PC-9 (cell line): ENCODE measurements around the gene SEMA6B. TPM values are rescaled to one million over a fixed set of nuclear protein-coding genes. Genes with fewer than 3 reads are reported as not detected.
"Not testable (repeated sequence)": the region's sequence is repeated elsewhere in the genome, so short reads cannot be mapped to it uniquely, and the experiment has no call there.

Experiments used
- BruUV-seq: library from RNA; stranded (reverse); fragments of 400-500 nt; replicated peaks from 2 replicates; lab custom pipeline; 2021; lab: Mats Ljungman, UMichigan
- CTCF ChIA-PET: fragments of 300-600 bp; sonication (Branson Sonifier 250); formaldehyde crosslinking; loops from one replicate; lab custom pipeline; 2022; ENCODE audit warnings: antibody characterized with exemption; lab: Charles Lee
- POLR2A ChIA-PET: fragments of 300-600 bp; sonication (Branson Sonifier 250); formaldehyde crosslinking; loops from one replicate; lab custom pipeline; 2022; ENCODE audit warnings: antibody characterized with exemption; ENCODE audit not compliant: unreplicated experiment; lab: Charles Lee
- DNase-seq, 2 experiments: peaks; one replicate each; pipeline versions ENCODE4 v3.0.0 to v3.0.0-alpha.2; 2015 to 2022; ENCODE audit warnings: mixed read lengths in 1 of 2
- H2AFZ ChIP-seq: fragments of 200-600 bp; sonication (generic); 2 replicates; pipeline ENCODE4 v1.8.1; 2017; ENCODE audit warnings: antibody characterized with exemption
- H3F3A ChIP-seq: fragments of 200-600 bp; sonication (generic); 2 replicates; pipeline ENCODE4 v1.8.1; 2017; ENCODE audit warnings: antibody characterized with exemption, mild to moderate bottlenecking, low read depth; ENCODE audit not compliant: insufficient read depth
- H3K27ac ChIP-seq: fragments of 200-600 bp; sonication (generic); 2 replicates; pipeline ENCODE4 v1.6.1; 2016; ENCODE audit warnings: mixed run types
- H3K27me3 ChIP-seq: fragments of 200-600 bp; sonication (generic); 2 replicates; pipeline ENCODE4 v1.6.1; 2016; ENCODE audit warnings: low read depth, mixed run types; ENCODE audit not compliant: insufficient read depth
- H3K36me3 ChIP-seq: fragments of 200-600 bp; sonication (generic); 2 replicates; pipeline ENCODE4 v1.6.1; 2016; ENCODE audit warnings: low read depth, mixed run types
- H3K4me1 ChIP-seq: fragments of 200-600 bp; sonication (generic); replicated peaks from 2 replicates; pipeline ENCODE4 v1.6.1; 2016; ENCODE audit warnings: mixed run types; ENCODE audit not compliant: insufficient read depth
- H3K4me2 ChIP-seq: fragments of 200-600 bp; sonication (generic); 2 replicates; pipeline ENCODE4 v1.6.1; 2017; ENCODE audit warnings: mixed run types
- H3K4me3 ChIP-seq: fragments of 200-600 bp; sonication (generic); 2 replicates; pipeline ENCODE4 v1.6.1; 2016; ENCODE audit warnings: mixed run types
- H3K79me2 ChIP-seq: fragments of 200-600 bp; sonication (generic); 2 replicates; pipeline ENCODE4 v1.6.1; 2017; ENCODE audit warnings: low read depth, mixed run types
- H3K9me2 ChIP-seq: fragments of 200-600 bp; sonication (generic); 2 replicates; pipeline ENCODE4 v1.8.1; 2017; ENCODE audit warnings: mild to moderate bottlenecking; ENCODE audit not compliant: insufficient read depth
- H3K9me3 ChIP-seq: fragments of 200-600 bp; sonication (generic); 2 replicates; pipeline ENCODE4 v1.8.1; 2016; ENCODE audit warnings: low read depth; ENCODE audit not compliant: insufficient read depth
- H4K20me1 ChIP-seq: fragments of 200-600 bp; sonication (generic); 2 replicates; pipeline ENCODE4 v1.8.1; 2017; ENCODE audit not compliant: insufficient read depth
- CTCF ChIP-seq: fragments of 200-600 bp; sonication (generic); conservative IDR thresholded peaks from 2 replicates; pipeline ENCODE4 v1.6.1; 2017; ENCODE audit warnings: mixed run types, antibody characterized with exemption, mild to moderate bottlenecking, moderate library complexity
- EZH2 ChIP-seq: fragments of 200-600 bp; sonication (generic); IDR thresholded peaks from 2 replicates; pipeline ENCODE4 v1.8.0; 2017; ENCODE audit warnings: antibody characterized with exemption, low read depth
- intact Hi-C: fragments of 100-400 bp; cut with micrococcal nuclease; formaldehyde crosslinking; loops from one replicate; pipeline ENCODE4 v1.10.0; 2022; ENCODE audit not compliant: unreplicated experiment
- total RNA-seq: library from RNA; stranded (reverse); gene quantifications from 2 replicates; pipeline ENCODE4 v1.2.3, GENCODE V29; 2021

The SEMA6B gene
- total RNA-seq, 1 experiment from 2014 or later = 3.3 TPM

DNA sequence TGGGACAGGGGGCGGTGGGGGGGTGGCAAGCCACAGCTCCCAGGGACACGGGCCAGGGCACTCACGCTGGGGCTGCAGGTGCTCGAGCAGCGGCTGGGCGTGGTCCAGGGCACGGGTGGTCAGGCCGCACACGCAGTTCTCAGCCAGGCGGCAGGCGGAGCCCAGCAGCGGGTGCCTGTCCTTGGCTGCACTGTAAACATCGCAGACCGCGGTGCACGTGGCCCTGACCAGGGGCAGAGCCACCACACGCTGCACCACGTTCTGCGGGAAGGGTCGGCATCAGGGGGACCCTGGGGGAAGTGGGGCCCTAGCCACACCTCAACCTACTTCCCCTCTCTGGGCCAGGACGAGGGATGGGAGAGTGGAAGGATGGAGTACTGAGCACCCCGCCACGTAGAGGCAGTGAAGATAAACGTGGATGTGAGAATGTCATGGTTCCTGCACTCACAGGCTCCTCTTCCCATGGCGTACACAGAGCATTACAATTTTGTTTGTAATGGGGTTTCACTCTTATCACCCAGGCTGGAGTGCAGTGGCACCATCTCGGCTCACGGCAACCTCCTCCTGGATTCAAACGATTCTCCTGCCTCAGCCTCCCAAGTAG lies 27.8 kb downstream of the SEMA6B start:
- H3K9me2 ChIP-seq = no peaks in the 10 kb centered on the region
- TF ChIP-seq EZH2 (no peak), CTCF (no peak)
- peaks cover 9% of the 10 kb centered on the region for H3K4me1 ChIP-seq
- ChIA-PET POLR2A (no interaction called here), CTCF (no interaction called here)
- no peaks in the 10 kb centered on the region for H3K79me2 ChIP-seq
- no peak for DNase-seq
- no peak overlapping the region for H3K4me3 ChIP-seq
- H3K27ac ChIP-seq = no peak overlapping the region
- peaks cover 1% of the 10 kb centered on the region; the same call in 1 of the 2 replicates for H3F3A ChIP-seq
- H2AFZ ChIP-seq = no peak overlapping the region
- no peaks in the 10 kb centered on the region for H4K20me1 ChIP-seq
- H3K27me3 ChIP-seq = no peaks in the 10 kb centered on the region
- H3K9me3 ChIP-seq = no peaks in the 10 kb centered on the region
- H3K4me2 ChIP-seq = no peak overlapping the region
- H3K36me3 ChIP-seq = no peaks in the 10 kb centered on the region
- BruUV-seq = no TSS peak
- intact Hi-C loops = no loop called here

DNA sequence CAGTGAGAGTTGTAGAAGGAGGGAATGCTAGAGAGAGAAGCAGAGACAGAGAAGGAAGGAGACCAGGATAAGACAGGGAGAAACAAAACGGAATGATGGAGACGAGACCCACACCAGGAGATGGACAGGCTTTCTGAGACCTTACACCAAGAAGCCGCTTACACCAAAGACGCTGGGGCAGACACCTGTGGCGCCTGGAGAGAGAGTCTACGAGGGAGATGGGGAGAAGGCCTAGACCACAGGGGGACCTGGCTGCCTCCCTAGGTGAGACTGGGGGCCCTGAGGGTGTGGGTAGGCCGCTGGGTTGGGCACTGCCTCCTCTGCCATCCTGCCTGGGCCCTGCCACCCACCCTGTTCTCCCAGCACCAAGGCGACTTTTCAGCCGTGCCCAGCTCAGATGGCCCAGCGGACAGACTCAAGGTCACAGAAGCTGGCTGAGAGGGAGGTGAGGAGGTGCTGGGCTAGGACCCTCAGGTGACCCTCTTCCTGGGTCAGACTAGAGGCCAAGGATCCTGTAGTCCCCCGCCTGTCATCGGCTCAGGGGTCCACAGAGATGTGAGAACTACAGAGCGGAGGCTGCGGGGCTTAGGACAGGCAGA lies 29.5 kb downstream of the SEMA6B start:
- Histone ChIP-seq H3K4me3 (no peak overlapping the region), H3F3A (no peaks in the 10 kb centered on the region), H3K4me2 (no peak overlapping the region), H4K20me1 (no peaks in the 10 kb centered on the region), H3K79me2 (no peaks in the 10 kb centered on the region), H3K9me3 (no peaks in the 10 kb centered on the region), H3K27ac (no peak overlapping the region), H3K4me1 (no peaks in the 10 kb centered on the region), H2AFZ (no peak overlapping the region), H3K27me3 (no peaks in the 10 kb centered on the region), H3K36me3 (no peaks in the 10 kb centered on the region), H3K9me2 (no peaks in the 10 kb centered on the region)
- no peak for DNase-seq
- intact Hi-C loops = no loop called here
- BruUV-seq = no TSS peak
- no peak for TF ChIP-seq CTCF
- no peak for TF ChIP-seq EZH2
- ChIA-PET CTCF (interaction anchor here (0.6 kb wide), 1 partner anchor 45 kb away, joined by 3 read pairs; no protein-coding TSS in a partner anchor), POLR2A (no interaction called here)

- DNase-seq = no peak
- CTCF ChIA-PET = no interaction called here
- TF ChIP-seq EZH2 = no peak
- no peak for TF ChIP-seq CTCF
- H3K9me3 ChIP-seq = no peaks in the 10 kb centered on the region
- H4K20me1 ChIP-seq = no peaks in the 10 kb centered on the region
- no peaks in the 10 kb centered on the region for H3K36me3 ChIP-seq
- H3K4me2 ChIP-seq = no peak overlapping the region
- POLR2A ChIA-PET = interaction anchor here (0.6 kb wide), 1 partner anchor 10 kb away, joined by 3 read pairs; no protein-coding TSS in a partner anchor
- intact Hi-C loops = no loop called here
- no TSS peak for BruUV-seq
- H3F3A ChIP-seq = no peaks in the 10 kb centered on the region
- H3K27me3 ChIP-seq = no peaks in the 10 kb centered on the region
- no peaks in the 10 kb centered on the region for H3K9me2 ChIP-seq
- H3K4me1 ChIP-seq = no peaks in the 10 kb centered on the region
- H3K27ac ChIP-seq = no peak overlapping the region
- no peak overlapping the region for H3K4me3 ChIP-seq
- no peaks in the 10 kb centered on the region for H3K79me2 ChIP-seq
- H2AFZ ChIP-seq = no peak overlapping the region
Measured at GRCh38 chr19:4528843-4529242, 30.6 kb downstream of the SEMA6B start.

DNA sequence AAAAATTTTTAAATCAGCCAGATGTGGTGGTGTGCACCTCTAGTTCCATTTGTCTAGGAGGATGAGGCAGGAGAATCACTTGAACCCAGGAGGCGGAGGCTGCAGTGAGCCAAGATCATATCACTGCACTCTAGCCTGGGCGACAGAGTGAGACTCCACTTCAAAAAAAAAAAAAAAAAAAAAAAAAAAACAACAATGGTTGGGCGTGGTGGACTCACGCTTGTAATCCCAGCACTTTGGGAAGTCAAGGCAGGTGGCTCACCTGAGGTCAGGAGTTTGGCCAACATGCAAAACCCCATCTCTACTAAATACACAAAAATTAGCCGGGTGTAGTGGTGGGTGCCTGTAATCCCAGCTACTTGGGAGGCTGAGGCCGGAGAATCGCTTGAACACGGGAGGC lies 32.1 kb downstream of the SEMA6B start:
- H3F3A ChIP-seq, H3K27ac ChIP-seq, H3K36me3 ChIP-seq, H3K79me2 ChIP-seq, H3K4me3 ChIP-seq, BruUV-seq, CTCF ChIA-PET, H3K9me2 ChIP-seq, H4K20me1 ChIP-seq, intact Hi-C loops, H3K4me1 ChIP-seq, H3K27me3 ChIP-seq, H3K4me2 ChIP-seq, H2AFZ ChIP-seq, DNase-seq, H3K9me3 ChIP-seq: not testable (repeated sequence)
- POLR2A ChIA-PET = interaction anchor here (0.7 kb wide), 1 partner anchor 45 kb away, joined by 10 read pairs; no protein-coding TSS in a partner anchor
